H1 (cell line): ENCODE data around the gene MYL2. TPM values are rescaled to one million over a fixed set of nuclear protein-coding genes. Genes with fewer than 3 reads are reported as not detected.

ENCODE experiments used
- CTCF ChIA-PET: fragments of 300-600 bp; sonication (Branson Sonifier 250); formaldehyde crosslinking; loops from one replicate; lab custom pipeline; 2021; ENCODE audit not compliant: partially characterized antibody; lab: Charles Lee
- POLR2A ChIA-PET: fragments of 300-600 bp; sonication (Branson Sonifier 250); formaldehyde crosslinking; loops from one replicate; lab custom pipeline; 2021; ENCODE audit warnings: inconsistent platforms; ENCODE audit not compliant: partially characterized antibody; lab: Charles Lee
- DNase-seq, 2 experiments: peaks; one replicate each; pipeline versions ENCODE4 v3.0.0 to v3.0.0-alpha.2; 2010 to 2022; ENCODE audit warnings: low spot score in 2 of 2, low read depth in 1 of 2, mixed read lengths in 1 of 2
- FAIRE-seq: peaks from 2 replicates; lab custom pipeline; 2011; peaks lifted over from hg19 to GRCh38; lab: Jason Lieb, UNC
- H2AFZ ChIP-seq: 2 replicates; pipeline ENCODE4 v1.8.1; 2012; ENCODE audit warnings: low read length, inconsistent platforms
- H2AK5ac ChIP-seq: 2 replicates; pipeline ENCODE4 v1.6.1; 2013; ENCODE audit warnings: low read depth, low read length
- H2BK120ac ChIP-seq: replicated peaks from 2 replicates; pipeline ENCODE3; 2013; ENCODE audit warnings: low read depth, low read length, inconsistent platforms
- H2BK12ac ChIP-seq: 2 replicates; pipeline ENCODE4 v1.6.1; 2013; ENCODE audit warnings: low read depth, low read length
- H2BK15ac ChIP-seq: 2 replicates; pipeline ENCODE4 v1.6.1; 2013; ENCODE audit warnings: low read length
- H2BK20ac ChIP-seq: 2 replicates; pipeline ENCODE4 v1.6.1; 2013; ENCODE audit warnings: low read length
- H2BK5ac ChIP-seq: 2 replicates; pipeline ENCODE4 v1.6.1; 2013; ENCODE audit warnings: low read depth, low read length
- H3K14ac ChIP-seq: 2 replicates; pipeline ENCODE4 v1.6.1; 2013; ENCODE audit warnings: inconsistent platforms; ENCODE audit not compliant: insufficient read length
- H3K18ac ChIP-seq: 2 replicates; pipeline ENCODE4 v1.6.1; 2013; ENCODE audit warnings: low read length; ENCODE audit errors: extremely low read depth
- H3K23ac ChIP-seq: 2 replicates; pipeline ENCODE4 v1.6.1; 2013; ENCODE audit warnings: inconsistent platforms; ENCODE audit not compliant: insufficient read length
- H3K23me2 ChIP-seq: 2 replicates; pipeline ENCODE4 v1.6.1; 2013; ENCODE audit warnings: low read depth, low read length
- H3K27ac ChIP-seq: 2 replicates; pipeline ENCODE4 v1.6.1; 2011; ENCODE audit warnings: low read depth, low read length, inconsistent platforms
- H3K27me3 ChIP-seq, 4 experiments: replicated peaks in 1 of 4; 1 replicate in 1 of 4; 2 replicates in 3 of 4; pipeline versions ENCODE4 v1.6.1 to v1.8.1; 2011 to 2013; ENCODE audit warnings: low read length in 3 of 4, mild to moderate bottlenecking in 3 of 4, inconsistent platforms in 2 of 4, mixed read lengths in 2 of 4, moderate library complexity in 1 of 4; ENCODE audit not compliant: control insufficient read depth in 3 of 4, insufficient read depth in 3 of 4; ENCODE audit errors: extremely low read depth in 1 of 4
- H3K36me3 ChIP-seq, 4 experiments: 2 replicates each; pipeline versions ENCODE4 v1.6.1 to v1.8.1; 2011 to 2013; ENCODE audit warnings: mild to moderate bottlenecking in 4 of 4, low read length in 3 of 4, moderate library complexity in 2 of 4, control low read depth in 1 of 4, inconsistent platforms in 1 of 4; ENCODE audit not compliant: insufficient read depth in 4 of 4, control insufficient read depth in 2 of 4
- H3K4ac ChIP-seq: replicated peaks from 2 replicates; pipeline ENCODE3; 2013; ENCODE audit warnings: low read length, low read depth, mixed read lengths, inconsistent platforms; ENCODE audit not compliant: insufficient read length
- H3K4me1 ChIP-seq, 4 experiments: replicated peaks in 1 of 4; 1 replicate in 1 of 4; 2 replicates in 3 of 4; pipeline versions ENCODE4 v1.6.1 to v1.8.1; 2011 to 2013; ENCODE audit warnings: low read length in 3 of 4, inconsistent platforms in 2 of 4, mixed read lengths in 1 of 4; ENCODE audit not compliant: insufficient read depth in 4 of 4, control insufficient read depth in 3 of 4
- H3K4me2 ChIP-seq, 2 experiments: 2 replicates each; pipeline versions ENCODE4 v1.6.1 to v1.8.1; 2011 to 2013; ENCODE audit warnings: low read depth in 2 of 2, low read length in 2 of 2, control low read depth in 1 of 2, inconsistent platforms in 1 of 2, mild to moderate bottlenecking in 1 of 2; ENCODE audit not compliant: insufficient read depth in 1 of 2
- H3K4me3 ChIP-seq, 4 experiments: fragments of 200-600, 300-600 bp in 1 of 4; sonication (generic), shearing (Covaris generic), sonication (Bioruptor Twin) in 1 of 4; 2 replicates each; pipeline versions ENCODE4 v1.5.1 to v1.8.1; 2011 to 2016; ENCODE audit warnings: low read length in 4 of 4, low read depth in 3 of 4, control low read depth in 2 of 4, inconsistent platforms in 2 of 4, mild to moderate bottlenecking in 2 of 4, mixed read lengths in 1 of 4, moderate library complexity in 1 of 4; ENCODE audit not compliant: insufficient read depth in 2 of 4; ENCODE audit errors: extremely low read depth in 1 of 4
- H3K56ac ChIP-seq: replicated peaks from 2 replicates; pipeline ENCODE3; 2013; ENCODE audit warnings: low read depth, mild to moderate bottlenecking, mixed read lengths, low read length, inconsistent platforms; ENCODE audit not compliant: insufficient read length
- H3K79me1 ChIP-seq: 2 replicates; pipeline ENCODE4 v1.6.1; 2013; ENCODE audit warnings: low read depth, low read length, control low read depth
- H3K79me2 ChIP-seq, 2 experiments: 2 replicates each; pipeline versions ENCODE4 v1.6.1 to v1.8.1; 2012 to 2013; ENCODE audit warnings: low read length in 2 of 2, mild to moderate bottlenecking in 2 of 2, inconsistent platforms in 1 of 2; ENCODE audit not compliant: insufficient read depth in 2 of 2, control insufficient read depth in 1 of 2
- H3K9ac ChIP-seq, 4 experiments: replicated peaks in 1 of 4; 1 replicate in 1 of 4; 2 replicates in 3 of 4; pipeline versions ENCODE4 v1.6.1 to v1.8.1; 2011 to 2013; ENCODE audit warnings: low read depth in 3 of 4, low read length in 3 of 4, control low read depth in 2 of 4, mild to moderate bottlenecking in 2 of 4, moderate library complexity in 2 of 4, inconsistent platforms in 1 of 4; ENCODE audit errors: extremely low read depth in 1 of 4
- H3K9me3 ChIP-seq, 2 experiments: 2 replicates each; pipeline versions ENCODE4 v1.6.1 to v1.8.1; 2012 to 2013; ENCODE audit warnings: mild to moderate bottlenecking in 2 of 2, moderate library complexity in 2 of 2, control low read depth in 1 of 2, inconsistent platforms in 1 of 2, low read depth in 1 of 2, low read length in 1 of 2, mixed read lengths in 1 of 2; ENCODE audit not compliant: insufficient read depth in 2 of 2
- H4K20me1 ChIP-seq, 2 experiments: replicated peaks in 1 of 2; 2 replicates each; pipeline versions ENCODE3 to v1.8.1; 2011 to 2013; ENCODE audit warnings: inconsistent platforms in 2 of 2, low read length in 2 of 2, mild to moderate bottlenecking in 1 of 2; ENCODE audit not compliant: insufficient read depth in 2 of 2, control insufficient read depth in 1 of 2
- H4K5ac ChIP-seq: 2 replicates; pipeline ENCODE4 v1.6.1; 2013; ENCODE audit warnings: low read length, low read depth, mixed read lengths, inconsistent platforms; ENCODE audit not compliant: insufficient read length
- H4K8ac ChIP-seq: 2 replicates; pipeline ENCODE4 v1.8.0; 2013; ENCODE audit warnings: mild to moderate bottlenecking, moderate library complexity, low read length, inconsistent platforms; ENCODE audit not compliant: insufficient read depth; ENCODE audit errors: extremely low read depth
- H4K91ac ChIP-seq: replicated peaks from 2 replicates; pipeline ENCODE3; 2013; ENCODE audit warnings: low read length, mixed read lengths, inconsistent platforms; ENCODE audit not compliant: insufficient read length
- HDAC2 ChIP-seq, 2 experiments: fragments of 300-600 bp in 1 of 2; sonication (generic) in 1 of 2; IDR thresholded peaks; 2 replicates each; pipeline ENCODE4 v1.6.1; 2011 to 2012; ENCODE audit warnings: low read depth in 2 of 2, low read length in 2 of 2, mild to moderate bottlenecking in 2 of 2, moderate library complexity in 2 of 2, borderline replicate concordance in 1 of 2, inconsistent platforms in 1 of 2
- KDM5A ChIP-seq: fragments of 200-600 bp; IDR thresholded peaks from 2 replicates; pipeline ENCODE4 v1.7.1; 2012; ENCODE audit warnings: mild to moderate bottlenecking, low read length, inconsistent platforms, mixed read lengths
- POLR2A ChIP-seq, 2 experiments: IDR thresholded peaks; 1 replicate in 1 of 2; 2 replicates in 1 of 2; pipeline ENCODE4 v1.6.1; 2011; ENCODE audit warnings: low read depth in 2 of 2, low read length in 2 of 2, mild to moderate bottlenecking in 2 of 2; ENCODE audit errors: control extremely low read depth in 1 of 2
- RAD21 ChIP-seq, 2 experiments: IDR thresholded peaks in 1 of 2; conservative IDR thresholded peaks in 1 of 2; 2 replicates each; pipeline ENCODE4 v1.6.1; 2011; ENCODE audit warnings: low read depth in 2 of 2, low read length in 2 of 2, improper control_type of control experiment in 1 of 2, inconsistent platforms in 1 of 2, mild to moderate bottlenecking in 1 of 2, moderate library complexity in 1 of 2
- SIRT6 ChIP-seq: IDR thresholded peaks from one replicate; pipeline ENCODE4 v1.7.1; 2012; ENCODE audit warnings: low read length, inconsistent platforms
- SUZ12 ChIP-seq: fragments of 200-600 bp; sonication (generic); IDR thresholded peaks from 2 replicates; pipeline ENCODE4 v1.6.1; 2012; ENCODE audit warnings: mild to moderate bottlenecking, inconsistent platforms, low read length, moderate library complexity, mixed read lengths
- WGBS, 2 experiments: shearing (Covaris generic) in 1 of 2; methylation state at CpG; one replicate each; pipeline versions ENCODE4 v1.1.6 to v1.1.7; 2013 to 2015; ENCODE audit warnings: low lambda C conversion rate in 2 of 2, mixed read lengths in 2 of 2, inconsistent platforms in 1 of 2, low coverage in 1 of 2, missing lambda C conversion rate in 1 of 2; ENCODE audit not compliant: insufficient replicate concordance in 2 of 2, insufficient coverage in 1 of 2, insufficient read length in 1 of 2; ENCODE audit errors: extremely low coverage in 1 of 2, missing lambda C conversion rate in 1 of 2; 5-methylcytosine and 5-hydroxymethylcytosine counted together
- long read RNA-seq, 2 experiments: library from RNA in 1 of 2; library from capped mRNA in 1 of 2; stranded (forward); transcript quantifications; one replicate each; pipeline ENCODE4 v2.0.0, GENCODE V29; 2021; ENCODE audit warnings: inconsistent platforms in 1 of 2
- polyA minus RNA-seq, 3 experiments: library from RNA; depleted of rRNA, polyadenylated mRNA; stranded (reverse); fragments of >200 nt; gene quantifications; 1 replicate in 2 of 3; 2 replicates in 1 of 3; pipeline ENCODE4 v1.2.3, GENCODE V29; 2011
- polyA plus RNA-seq, 7 experiments: library from polyadenylated mRNA; depleted of rRNA in 3 of 7; stranded (reverse) in 5 of 7; unstranded in 2 of 7; fragments of >200 nt in 5 of 7; fragments of 200-250 nt in 2 of 7; gene quantifications; 1 replicate in 5 of 7; 2 replicates in 1 of 7; 4 replicates in 1 of 7; pipeline versions ENCODE4 v1.2.1 to v1.2.3, GENCODE V29; 2011 to 2013; ENCODE audit warnings: missing spikeins in 2 of 7, mixed read lengths in 2 of 7
- total RNA-seq: library from RNA; stranded (reverse); fragmentation: NEBNext Ultra II Directional; extraction: Animal tissue kit (Norgen Biotek cat#: 25700); gene quantifications from 2 replicates; pipeline ENCODE4 v1.2.1, GENCODE V29; 2021

MYL2 gene
- total RNA-seq (not detected in 2 replicates), polyA plus RNA-seq (2011; rRNA removed) (not detected in 2 replicates), polyA minus RNA-seq (2011; rRNA and poly(A)+ RNA removed) (not detected in 2 replicates)
- polyA plus RNA-seq (2011; cell fraction: cytosol; rRNA removed), result not detected
- not detected for polyA plus RNA-seq (2011; cell fraction: nucleus; rRNA removed)
- not detected in 4 replicates for polyA plus RNA-seq (2012, experiment 1 of 2)
- not detected for polyA plus RNA-seq (2012, experiment 2 of 2)
- 0.26 TPM for polyA plus RNA-seq (2013, experiment 1 of 2)
- polyA plus RNA-seq (2013, experiment 2 of 2), result 0.18 TPM
- not detected for polyA minus RNA-seq (2011; cell fraction: cytosol; rRNA and poly(A)+ RNA removed)
- polyA minus RNA-seq (2011; cell fraction: nucleus; rRNA and poly(A)+ RNA removed), result not detected
- long read RNA-seq, experiment 1, result 0 reads
- long read RNA-seq, experiment 2, partial matches to known transcripts, result 0 of 1 reads
- long read RNA-seq, experiment 2, other reads (novel, unspliced or antisense), result 1 of 1 reads

GRCh38 chr12:110920324-110920910 is at the start of gene MYL2:
TSS of gene MYL2 (minus strand) at chr12:110920579. CDS start at chr12:110920529, 50 bp downstream.
- Histone ChIP-seq H2BK120ac (no peak within 1 kb of the TSS), H4K20me1 (no peaks in the 10 kb centered on the region), H2AFZ (no peak within 1 kb of the TSS), H3K27ac (no peak within 1 kb of the TSS), H2BK12ac (peak within 1 kb of the TSS; percentile 90; the same call in 1 of the 2 replicates), H3K18ac (no peak within 1 kb of the TSS; the same call in 1 of the 2 replicates), H4K5ac (no peak within 1 kb of the TSS), H2BK5ac (no peak within 1 kb of the TSS), H3K36me3 (no peaks in the 10 kb centered on the region), H3K4ac (no peak within 1 kb of the TSS), H2BK20ac (peak within 1 kb of the TSS; percentile 86; the same call in 1 of the 2 replicates), H3K4me1 (peaks cover 0 to 15% (median 5%) of the 10 kb centered on the region in 4 experiments; a peak in 4 of 7 replicates), H4K8ac (peak within 1 kb of the TSS; percentile 69; the same call in 1 of the 2 replicates), H3K23me2 (no peaks in the 10 kb centered on the region), H3K4me2 (no peak within 1 kb of the TSS), H2AK5ac (peak within 1 kb of the TSS; percentile 95; the same call in 1 of the 2 replicates), H3K9me3 (no peaks in the 10 kb centered on the region), H3K4me3 (no peak within 1 kb of the TSS), H3K79me2 (no peaks in the 10 kb centered on the region), H2BK15ac (peak within 1 kb of the TSS; percentile 61; the same call in 1 of the 2 replicates), H3K27me3 (no peaks in the 10 kb centered on the region), H3K79me1 (no peaks in the 10 kb centered on the region), H3K56ac (no peak within 1 kb of the TSS), H3K9ac (no peak within 1 kb of the TSS), H3K14ac (no peak within 1 kb of the TSS), H4K91ac (peak within 1 kb of the TSS; percentile 93), H3K23ac (no peak within 1 kb of the TSS)
- FAIRE-seq (no peak), DNase-seq (no peak)
- WGBS, 2 experiments, result 85% methylated on average over 22 of the region's 22 CpGs; no CpG with 5 or more reads in 1 of the 2 experiments
- ChIA-PET CTCF (interaction anchor here (0.9 to 4.9 kb wide), 6 partner anchors 11 to 289 kb away, joined by 3 to 13 read pairs (median 4); no protein-coding TSS in a partner anchor), POLR2A (interaction anchor here (1.8 to 2.8 kb wide), 2 partner anchors 11 to 23 kb away, joined by 5 to 11 read pairs; no protein-coding TSS in a partner anchor)
- TF ChIP-seq HDAC2 (IDR thresholded peaks at IDR 0.05; ENCODE audit: borderline replicate concordance in 1 of 2, low read depth in 2 of 2, low read length in 2 of 2), result no peak
- TF ChIP-seq KDM5A, result no peak
- TF ChIP-seq RAD21 (IDR thresholded peaks at IDR 0.05 in 1 of 2, conservative IDR thresholded peaks at IDR 0.05 in 1 of 2; ENCODE audit: low read depth in 2 of 2, low read length in 2 of 2), result no peak
- no peak for TF ChIP-seq SIRT6
- no peak for TF ChIP-seq POLR2A (IDR thresholded peaks at IDR 0.05; ENCODE audit: control extremely low read depth in 1 of 2, low read depth in 2 of 2, low read length in 2 of 2)
- TF ChIP-seq SUZ12, result no peak
